NCI-H128 (cell line): ENCODE data around the gene NPY5R.

ENCODE experiments used
- DNase-seq: peaks from one replicate; lab custom pipeline; 2025; ENCODE audit not compliant: unreplicated experiment; lab: John Stamatoyannopoulos, UW

The NPY5R gene

GRCh38 chr4:163343604-163344146 is at the start of gene NPY5R:
TSS of gene NPY5R (plus strand) at chr4:163343892. CDS start at chr4:163350274, 6,382 bp downstream.
- no peak for DNase-seq

- no peak for DNase-seq
Measured at GRCh38 chr4:163295138-163295537, 48.6 kb upstream of the NPY5R start.

- no peak for DNase-seq
Measured at GRCh38 chr4:163300445-163300844, 43.2 kb upstream of the NPY5R start.

- DNase-seq, result no peak
Measured at GRCh38 chr4:163303069-163303468, 40.6 kb upstream of the NPY5R start.

GRCh38 chr4:163309466-163309865 is 34.2 kb upstream of the NPY5R start:
- no peak for DNase-seq

- DNase-seq, result no peak
Measured at GRCh38 chr4:163317110-163317509, 26.6 kb upstream of the NPY5R start.

- DNase-seq, result no peak
Measured at GRCh38 chr4:163330916-163331628, 12.6 kb upstream of the NPY5R start.

GRCh38 chr4:163331629-163332376 is 11.9 kb upstream of the NPY5R start:
- DNase-seq, result no peak

- no peak for DNase-seq
Measured at GRCh38 chr4:163332526-163333406, 10.9 kb upstream of the NPY5R start, which contains the start of gene NPY1R. TSS of gene NPY1R (minus strand) at chr4:163332596. CDS start at chr4:163326554, 6,042 bp downstream.

- no peak for DNase-seq
Measured at GRCh38 chr4:163335384-163335783, 8.3 kb upstream of the NPY5R start.

- no peak for DNase-seq
Measured at GRCh38 chr4:163344147-163345125, 744 bp downstream of the NPY5R start.

- DNase-seq, result no peak
Measured at GRCh38 chr4:163350672-163351071, 7.0 kb downstream of the NPY5R start.

- no peak for DNase-seq
Measured at GRCh38 chr4:163353054-163353453, 9.4 kb downstream of the NPY5R start.

GRCh38 chr4:163356104-163356503 is 12.4 kb downstream of the NPY5R start:
- DNase-seq, result no peak

- no peak for DNase-seq
Measured at GRCh38 chr4:163367651-163368050, 24.0 kb downstream of the NPY5R start.

GRCh38 chr4:163372029-163372428 is 28.3 kb downstream of the NPY5R start:
- no peak for DNase-seq

GRCh38 chr4:163378661-163379060 is 35.0 kb downstream of the NPY5R start:
- no peak for DNase-seq

GRCh38 chr4:163380703-163381102 is 37.0 kb downstream of the NPY5R start:
- DNase-seq, result no peak

- DNase-seq, result no peak
Measured at GRCh38 chr4:163382178-163382869, 38.6 kb downstream of the NPY5R start.
